Neuronal stem cell (in vitro differentiated cells): ENCODE data around the gene ZNF384.
A peak's percentile ranks its signal among the peaks of the same experiment; 100 is the strongest.

Experiments
- DNase-seq: peaks from one replicate; pipeline ENCODE4 v3.0.0-alpha.2; 2013; ENCODE audit warnings: low spot score
- H2AFZ ChIP-seq: one replicate; pipeline ENCODE4 v1.6.1; 2013; ENCODE audit warnings: mild to moderate bottlenecking, low read length, inconsistent platforms
- H2AK5ac ChIP-seq: 2 replicates; pipeline ENCODE4 v1.6.1; 2013; ENCODE audit warnings: low read depth, mild to moderate bottlenecking, inconsistent platforms, low read length, moderate library complexity, mixed read lengths
- H2BK120ac ChIP-seq: 2 replicates; pipeline ENCODE4 v1.6.1; 2013; ENCODE audit warnings: low read depth, mild to moderate bottlenecking, inconsistent platforms, low read length, moderate library complexity, mixed read lengths
- H2BK12ac ChIP-seq: one replicate; pipeline ENCODE4 v1.6.1; 2013; ENCODE audit warnings: low read length, inconsistent platforms
- H2BK15ac ChIP-seq: 2 replicates; pipeline ENCODE4 v1.6.1; 2013; ENCODE audit warnings: mild to moderate bottlenecking, low read length, inconsistent platforms, mixed read lengths
- H2BK5ac ChIP-seq: one replicate; pipeline ENCODE4 v1.6.1; 2013; ENCODE audit warnings: inconsistent platforms, mild to moderate bottlenecking, low read length, moderate library complexity
- H3K14ac ChIP-seq: one replicate; pipeline ENCODE4 v1.6.1; 2013; ENCODE audit warnings: low read length, inconsistent platforms
- H3K18ac ChIP-seq: 2 replicates; pipeline ENCODE4 v1.6.1; 2013; ENCODE audit warnings: low read length, inconsistent platforms
- H3K23ac ChIP-seq: 2 replicates; pipeline ENCODE4 v1.6.1; 2013; ENCODE audit warnings: low read depth, mild to moderate bottlenecking, mixed read lengths, low read length, inconsistent platforms; ENCODE audit not compliant: poor library complexity
- H3K27ac ChIP-seq: replicated peaks from 3 replicates; pipeline ENCODE4 v1.5.1; 2013; ENCODE audit warnings: low read length, inconsistent platforms
- H3K27me3 ChIP-seq, 3 experiments: 2 replicates each; pipeline ENCODE4 v1.6.1; 2013; ENCODE audit warnings: low read length in 3 of 3, mild to moderate bottlenecking in 2 of 3, inconsistent platforms in 1 of 3, low read depth in 1 of 3, mixed read lengths in 1 of 3, moderate library complexity in 1 of 3; ENCODE audit not compliant: control insufficient read depth in 3 of 3, insufficient read depth in 3 of 3
- H3K36me3 ChIP-seq, 2 donors: replicated peaks in 1 of 2; 2 replicates each; pipeline ENCODE4 v1.6.1; 2013; ENCODE audit warnings: low read length in 2 of 2; ENCODE audit not compliant: control insufficient read depth in 2 of 2, insufficient read depth in 2 of 2
- H3K4ac ChIP-seq: 2 replicates; pipeline ENCODE4 v1.6.1; 2013; ENCODE audit warnings: inconsistent platforms, mild to moderate bottlenecking, low read length, moderate library complexity
- H3K4me1 ChIP-seq, 2 donors: 1 replicate in 1 of 2; 2 replicates in 1 of 2; pipeline ENCODE4 v1.6.1; 2013; ENCODE audit warnings: low read length in 2 of 2, low read depth in 1 of 2; ENCODE audit not compliant: control insufficient read depth in 2 of 2, insufficient read depth in 1 of 2
- H3K4me2 ChIP-seq: one replicate; pipeline ENCODE4 v1.6.1; 2013; ENCODE audit warnings: mild to moderate bottlenecking, low read length, inconsistent platforms; ENCODE audit not compliant: insufficient read depth, poor library complexity, severe bottlenecking
- H3K4me3 ChIP-seq, 2 donors: 2 replicates each; pipeline ENCODE4 v1.5.1; 2013; ENCODE audit warnings: low read length in 2 of 2, mild to moderate bottlenecking in 2 of 2, inconsistent platforms in 1 of 2, moderate library complexity in 1 of 2
- H3K79me1 ChIP-seq: one replicate; pipeline ENCODE4 v1.6.1; 2013; ENCODE audit warnings: low read depth, mild to moderate bottlenecking, inconsistent platforms, low read length, moderate library complexity
- H3K9ac ChIP-seq: one replicate; pipeline ENCODE4 v1.6.1; 2013; ENCODE audit warnings: mild to moderate bottlenecking, low read depth, low read length, inconsistent platforms; ENCODE audit not compliant: poor library complexity
- H3K9me3 ChIP-seq, 2 donors: replicated peaks in 1 of 2; 2 replicates each; pipeline versions ENCODE3 to v1.6.1; 2013; ENCODE audit warnings: low read length in 2 of 2, mild to moderate bottlenecking in 2 of 2, inconsistent platforms in 1 of 2, low read depth in 1 of 2, mixed read lengths in 1 of 2, moderate library complexity in 1 of 2; ENCODE audit not compliant: control insufficient read depth in 2 of 2, insufficient read depth in 1 of 2
- H4K8ac ChIP-seq: one replicate; pipeline ENCODE4 v1.6.1; 2013; ENCODE audit warnings: low read depth, mild to moderate bottlenecking, inconsistent platforms, low read length, moderate library complexity
- H4K91ac ChIP-seq: one replicate; pipeline ENCODE4 v1.6.1; 2013; ENCODE audit warnings: low read length, low read depth, mild to moderate bottlenecking, inconsistent platforms; ENCODE audit not compliant: poor library complexity
- WGBS, 2 donors: extraction: QIAGEN DNeasy Blood & Tissue Kit; methylation state at CpG; one replicate each; pipeline ENCODE4 v1.1.7; 2013; ENCODE audit warnings: missing lambda C conversion rate in 2 of 2, mixed read lengths in 1 of 2; ENCODE audit not compliant: insufficient read length in 2 of 2, insufficient replicate concordance in 1 of 2; ENCODE audit errors: extremely low coverage in 2 of 2; 5-methylcytosine and 5-hydroxymethylcytosine counted together

Gene ZNF384

DNA sequence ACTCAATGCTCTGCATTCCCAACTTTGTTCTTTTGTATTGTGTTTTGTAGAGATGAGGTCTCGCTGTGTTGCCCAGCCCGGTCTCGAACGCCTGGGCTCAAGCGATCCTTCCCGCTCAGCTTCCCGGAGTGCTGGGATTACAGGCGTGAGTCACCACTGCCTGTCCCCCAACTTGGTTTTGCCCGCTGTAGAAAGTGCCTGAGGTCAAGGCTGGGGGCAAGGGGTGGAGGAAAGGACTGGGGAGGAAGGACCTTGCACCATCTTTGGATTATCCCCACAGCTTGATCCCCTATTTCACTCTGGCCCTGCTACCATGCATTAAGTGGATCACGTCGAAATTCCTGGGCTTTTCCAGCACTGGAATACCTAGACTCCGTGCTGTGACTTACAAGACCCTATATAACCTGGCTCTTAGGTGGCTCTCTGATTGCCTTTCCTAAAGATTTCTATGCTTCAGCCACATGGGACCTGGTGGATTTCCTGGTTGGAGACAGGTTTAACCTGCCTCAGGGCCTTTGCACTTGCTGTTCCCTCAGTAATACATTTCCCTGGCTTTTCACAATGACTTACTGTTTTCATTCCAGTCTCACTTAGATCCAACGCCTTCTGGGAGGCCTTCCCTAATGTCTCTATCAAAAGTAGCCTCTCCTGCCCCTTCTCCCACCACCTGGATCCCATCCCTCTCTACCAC lies 12.0 kb upstream of the ZNF384 start:
- Histone ChIP-seq H3K4me2 (peak overlapping the region; percentile 65), H3K4ac (no peak overlapping the region), H2AK5ac (peak overlapping the region; percentile 84), H3K18ac (peak overlapping the region; percentile 89), H3K4me1 (peaks cover 9 to 16% of the 10 kb centered on the region in 2 donors), H3K79me1 (peaks cover 15% of the 10 kb centered on the region), H3K9ac (peak overlapping the region; percentile 21), H3K14ac (peak overlapping the region; percentile 56), H2BK5ac (peak overlapping the region; percentile 93), H4K8ac (no peak overlapping the region), H3K36me3 (peaks cover 9 to 10% of the 10 kb centered on the region in 2 donors), H3K9me3 (no peaks in the 10 kb centered on the region), H2BK12ac (peak overlapping the region; percentile 63), H3K27me3 (peaks cover 0 to 12% (median 7%) of the 10 kb centered on the region in 3 experiments), H2AFZ (peak overlapping the region; percentile 97), H3K23ac (peak overlapping the region; percentile 25), H2BK15ac (peak overlapping the region; percentile 84), H3K27ac (no peak overlapping the region), H3K4me3 (peak overlapping the region; percentile 80 to 81), H2BK120ac (peak overlapping the region; percentile 95), H4K91ac (peak overlapping the region; percentile 92)
- peak; percentile 39 for DNase-seq
- WGBS, 2 donors, result no CpG with 5 or more reads among the region's 13 CpGs

DNA sequence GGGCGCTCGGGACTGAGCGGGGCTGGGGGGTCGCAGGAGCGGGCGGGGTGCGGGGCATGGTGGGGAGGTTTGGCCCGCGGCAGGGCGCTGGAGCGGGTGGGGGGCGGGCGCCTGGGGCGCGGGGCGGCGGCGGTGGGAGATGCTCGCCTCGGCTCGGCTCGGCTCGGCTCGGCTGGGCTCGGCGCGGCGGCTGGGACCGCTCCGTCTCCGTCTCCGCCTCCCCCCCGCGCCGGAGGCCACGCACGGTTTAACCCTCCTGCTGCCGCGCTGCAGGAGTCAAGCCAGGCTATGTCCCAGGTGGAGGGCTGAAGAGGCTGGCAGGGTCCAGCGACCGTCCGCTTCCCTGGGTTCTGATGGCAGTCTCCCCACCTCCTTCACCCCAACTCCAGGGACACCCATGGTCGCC lies 11.5 kb upstream of the ZNF384 start, which contains the start of gene PIANP:
Gene PIANP (minus strand): TSS at position 170 of the 406 bp plus-strand sequence. CDS start 2,754 bp downstream, outside the sequence.
- Histone ChIP-seq H2BK5ac (peak within 1 kb of the TSS; percentile 93), H4K8ac (peak within 1 kb of the TSS; percentile 89), H4K91ac (peak within 1 kb of the TSS; percentile 92), H2AFZ (peak within 1 kb of the TSS; percentile 97), H3K18ac (peak within 1 kb of the TSS; percentile 99), H3K27ac (peak within 1 kb of the TSS; percentile 26), H3K79me1 (peaks cover 15% of the 10 kb centered on the region), H3K9me3 (no peaks in the 10 kb centered on the region), H3K36me3 (peaks cover 10 to 14% of the 10 kb centered on the region in 2 donors), H3K14ac (peak within 1 kb of the TSS; percentile 100), H2BK12ac (peak within 1 kb of the TSS; percentile 63), H2BK120ac (peak within 1 kb of the TSS; percentile 99), H3K4me3 (peak within 1 kb of the TSS; percentile 81 to 98), H3K4me2 (peak within 1 kb of the TSS; percentile 65), H3K23ac (peak within 1 kb of the TSS; percentile 94), H2BK15ac (peak within 1 kb of the TSS; percentile 99), H3K9ac (peak within 1 kb of the TSS; percentile 100), H2AK5ac (peak within 1 kb of the TSS; percentile 91), H3K4me1 (peaks cover 9 to 16% of the 10 kb centered on the region in 2 donors), H3K27me3 (peaks cover 0 to 12% (median 7%) of the 10 kb centered on the region in 3 experiments), H3K4ac (peak within 1 kb of the TSS; percentile 80)
- no CpG with 5 or more reads among the region's 43 CpGs for WGBS, 2 donors
- peak; percentile 23 for DNase-seq

DNA sequence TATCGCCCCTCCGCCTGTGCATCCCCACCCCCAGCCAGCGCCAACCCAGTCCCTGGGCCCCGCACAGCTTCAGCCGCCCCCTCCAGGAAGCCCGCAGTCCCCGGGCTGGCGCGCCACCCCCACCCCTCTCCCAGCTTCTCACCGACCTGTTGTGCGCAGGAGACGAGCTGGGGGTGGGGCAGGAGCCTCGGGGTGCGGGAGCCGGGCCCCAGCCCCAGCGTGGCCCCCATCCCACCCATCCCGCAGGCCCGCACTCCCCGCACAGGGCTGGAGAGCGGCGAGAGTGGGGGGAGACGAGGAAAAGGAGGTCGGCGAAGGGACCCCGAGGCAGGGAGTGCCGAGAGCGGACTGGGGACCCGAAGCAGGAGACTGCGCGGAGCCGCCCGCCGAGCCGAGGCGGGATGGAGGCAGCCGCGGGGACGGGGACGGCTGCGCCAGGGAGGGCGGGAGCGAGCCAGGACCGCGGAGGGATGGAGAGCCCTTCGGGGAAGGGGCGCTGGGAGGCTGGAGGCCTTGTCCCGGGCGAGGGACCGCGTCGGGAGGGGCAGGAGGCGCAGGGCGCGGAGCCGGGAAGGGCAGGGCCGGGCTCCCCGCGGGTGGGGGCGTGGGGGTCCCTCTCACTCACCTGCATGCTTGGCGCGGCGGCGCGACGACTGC lies 10.9 kb upstream of the ZNF384 start:
- peak overlapping the region; percentile 91 for H2AK5ac ChIP-seq
- peak overlapping the region; percentile 80 for H3K4ac ChIP-seq
- peak overlapping the region; percentile 58 for H3K4me2 ChIP-seq
- peak overlapping the region; percentile 99 for H2BK120ac ChIP-seq
- WGBS, 2 donors, result no CpG with 5 or more reads among the region's 65 CpGs
- peaks cover 10 to 15% of the 10 kb centered on the region in 2 donors for H3K36me3 ChIP-seq
- H4K91ac ChIP-seq, result no peak overlapping the region
- H2BK12ac ChIP-seq, result peak overlapping the region; percentile 52
- peak overlapping the region; percentile 89 for H4K8ac ChIP-seq
- no peaks in the 10 kb centered on the region for H3K9me3 ChIP-seq
- peak overlapping the region; percentile 93 for H2BK5ac ChIP-seq
- peak overlapping the region; percentile 97 for H2AFZ ChIP-seq
- peak overlapping the region; percentile 26 for H3K27ac ChIP-seq
- peak overlapping the region; percentile 100 for H3K9ac ChIP-seq
- peaks cover 15% of the 10 kb centered on the region for H3K79me1 ChIP-seq
- H3K27me3 ChIP-seq, result peaks cover 0 to 12% (median 7%) of the 10 kb centered on the region in 3 experiments
- H3K18ac ChIP-seq, result peak overlapping the region; percentile 99
- peaks cover 9 to 16% of the 10 kb centered on the region in 2 donors for H3K4me1 ChIP-seq
- peak overlapping the region; percentile 99 for H2BK15ac ChIP-seq
- peak overlapping the region; percentile 94 for H3K23ac ChIP-seq
- peak overlapping the region; percentile 81 to 98 for H3K4me3 ChIP-seq
- peak; percentile 32 for DNase-seq
- peak overlapping the region; percentile 100 for H3K14ac ChIP-seq
